Measurements from ENCODE around the gene NUDT12.

- TF ChIP-seq POLR2A (IDR thresholded peaks at IDR 0.05; ENCODE audit: extremely low read depth, insufficient read length): no peak
- no peak for TF ChIP-seq CTCF (IDR thresholded peaks at IDR 0.05; ENCODE audit: low read depth, low read length)
These were observed 9.1 kb upstream of the NUDT12 start for GRCh38 chr5:103571730-103572129.
